Neuronal stem cell (in vitro differentiated cells): Measurements from ENCODE around the gene KIF6.

Experiments used
- DNase-seq: peaks from one replicate; pipeline ENCODE4 v3.0.0-alpha.2; 2013; ENCODE audit warnings: low spot score
- H2AFZ ChIP-seq: one replicate; pipeline ENCODE4 v1.6.1; 2013; ENCODE audit warnings: mild to moderate bottlenecking, low read length, inconsistent platforms
- H2AK5ac ChIP-seq: 2 replicates; pipeline ENCODE4 v1.6.1; 2013; ENCODE audit warnings: low read depth, mild to moderate bottlenecking, inconsistent platforms, low read length, moderate library complexity, mixed read lengths
- H2BK120ac ChIP-seq: 2 replicates; pipeline ENCODE4 v1.6.1; 2013; ENCODE audit warnings: low read depth, mild to moderate bottlenecking, inconsistent platforms, low read length, moderate library complexity, mixed read lengths
- H2BK12ac ChIP-seq: one replicate; pipeline ENCODE4 v1.6.1; 2013; ENCODE audit warnings: low read length, inconsistent platforms
- H2BK15ac ChIP-seq: 2 replicates; pipeline ENCODE4 v1.6.1; 2013; ENCODE audit warnings: mild to moderate bottlenecking, low read length, inconsistent platforms, mixed read lengths
- H2BK5ac ChIP-seq: one replicate; pipeline ENCODE4 v1.6.1; 2013; ENCODE audit warnings: inconsistent platforms, mild to moderate bottlenecking, low read length, moderate library complexity
- H3K14ac ChIP-seq: one replicate; pipeline ENCODE4 v1.6.1; 2013; ENCODE audit warnings: low read length, inconsistent platforms
- H3K18ac ChIP-seq: 2 replicates; pipeline ENCODE4 v1.6.1; 2013; ENCODE audit warnings: low read length, inconsistent platforms
- H3K23ac ChIP-seq: 2 replicates; pipeline ENCODE4 v1.6.1; 2013; ENCODE audit warnings: low read depth, mild to moderate bottlenecking, mixed read lengths, low read length, inconsistent platforms; ENCODE audit not compliant: poor library complexity
- H3K27ac ChIP-seq: replicated peaks from 3 replicates; pipeline ENCODE4 v1.5.1; 2013; ENCODE audit warnings: low read length, inconsistent platforms
- H3K27me3 ChIP-seq, 3 experiments: 2 replicates each; pipeline ENCODE4 v1.6.1; 2013; ENCODE audit warnings: low read length in 3 of 3, mild to moderate bottlenecking in 2 of 3, inconsistent platforms in 1 of 3, low read depth in 1 of 3, mixed read lengths in 1 of 3, moderate library complexity in 1 of 3; ENCODE audit not compliant: control insufficient read depth in 3 of 3, insufficient read depth in 3 of 3
- H3K36me3 ChIP-seq, 2 donors: replicated peaks in 1 of 2; 2 replicates each; pipeline ENCODE4 v1.6.1; 2013; ENCODE audit warnings: low read length in 2 of 2; ENCODE audit not compliant: control insufficient read depth in 2 of 2, insufficient read depth in 2 of 2
- H3K4ac ChIP-seq: 2 replicates; pipeline ENCODE4 v1.6.1; 2013; ENCODE audit warnings: inconsistent platforms, mild to moderate bottlenecking, low read length, moderate library complexity
- H3K4me1 ChIP-seq, 2 donors: 1 replicate in 1 of 2; 2 replicates in 1 of 2; pipeline ENCODE4 v1.6.1; 2013; ENCODE audit warnings: low read length in 2 of 2, low read depth in 1 of 2; ENCODE audit not compliant: control insufficient read depth in 2 of 2, insufficient read depth in 1 of 2
- H3K4me2 ChIP-seq: one replicate; pipeline ENCODE4 v1.6.1; 2013; ENCODE audit warnings: mild to moderate bottlenecking, low read length, inconsistent platforms; ENCODE audit not compliant: insufficient read depth, poor library complexity, severe bottlenecking
- H3K4me3 ChIP-seq, 2 donors: 2 replicates each; pipeline ENCODE4 v1.5.1; 2013; ENCODE audit warnings: low read length in 2 of 2, mild to moderate bottlenecking in 2 of 2, inconsistent platforms in 1 of 2, moderate library complexity in 1 of 2
- H3K79me1 ChIP-seq: one replicate; pipeline ENCODE4 v1.6.1; 2013; ENCODE audit warnings: low read depth, mild to moderate bottlenecking, inconsistent platforms, low read length, moderate library complexity
- H3K9ac ChIP-seq: one replicate; pipeline ENCODE4 v1.6.1; 2013; ENCODE audit warnings: mild to moderate bottlenecking, low read depth, low read length, inconsistent platforms; ENCODE audit not compliant: poor library complexity
- H3K9me3 ChIP-seq, 2 donors: replicated peaks in 1 of 2; 2 replicates each; pipeline versions ENCODE3 to v1.6.1; 2013; ENCODE audit warnings: low read length in 2 of 2, mild to moderate bottlenecking in 2 of 2, inconsistent platforms in 1 of 2, low read depth in 1 of 2, mixed read lengths in 1 of 2, moderate library complexity in 1 of 2; ENCODE audit not compliant: control insufficient read depth in 2 of 2, insufficient read depth in 1 of 2
- H4K8ac ChIP-seq: one replicate; pipeline ENCODE4 v1.6.1; 2013; ENCODE audit warnings: low read depth, mild to moderate bottlenecking, inconsistent platforms, low read length, moderate library complexity
- H4K91ac ChIP-seq: one replicate; pipeline ENCODE4 v1.6.1; 2013; ENCODE audit warnings: low read length, low read depth, mild to moderate bottlenecking, inconsistent platforms; ENCODE audit not compliant: poor library complexity
- WGBS, 2 donors: extraction: QIAGEN DNeasy Blood & Tissue Kit; methylation state at CpG; one replicate each; pipeline ENCODE4 v1.1.7; 2013; ENCODE audit warnings: missing lambda C conversion rate in 2 of 2, mixed read lengths in 1 of 2; ENCODE audit not compliant: insufficient read length in 2 of 2, insufficient replicate concordance in 1 of 2; ENCODE audit errors: extremely low coverage in 2 of 2; 5-methylcytosine and 5-hydroxymethylcytosine counted together

The KIF6 gene

DNA sequence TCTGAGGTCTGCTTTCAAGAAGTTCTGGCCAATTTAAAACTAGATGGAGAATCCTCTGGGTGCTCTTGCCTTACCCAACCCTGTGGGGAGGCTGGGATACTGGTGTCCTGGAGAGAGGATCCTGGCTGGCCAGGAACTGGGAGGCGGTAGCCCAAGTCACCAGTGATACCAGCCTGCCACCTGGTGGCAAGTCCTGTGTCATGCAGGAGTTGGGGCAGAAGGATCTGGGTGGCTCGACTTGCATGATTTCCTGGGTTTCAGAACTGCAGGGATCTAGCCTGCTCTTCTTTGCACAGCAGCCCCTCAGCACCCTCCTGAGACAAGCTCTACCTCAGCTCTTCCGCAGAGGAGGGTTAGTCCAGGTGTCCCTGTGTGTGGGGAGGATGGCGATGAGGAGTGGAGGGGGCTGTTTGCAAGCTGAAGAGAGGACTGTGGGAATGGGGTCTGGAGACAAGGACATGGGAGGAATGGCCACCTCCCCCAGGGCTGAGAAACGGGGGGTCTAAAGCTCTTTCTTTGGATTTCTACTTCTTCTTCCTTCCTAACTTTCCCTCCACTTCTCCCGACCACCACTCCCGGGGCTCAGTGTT is 415.2 kb downstream of the KIF6 start:
- H4K91ac ChIP-seq = no peak overlapping the region
- no peak overlapping the region for H2BK12ac ChIP-seq
- no peak overlapping the region for H3K4me3 ChIP-seq
- peak overlapping the region; percentile 45 for H3K23ac ChIP-seq
- peak overlapping the region; percentile 36 for H2AK5ac ChIP-seq
- no CpG with 5 or more reads among the region's 7 CpGs for whole genome bisulfite sequencing, 2 donors
- no peak overlapping the region for H3K9ac ChIP-seq
- H3K18ac ChIP-seq = no peak overlapping the region
- peaks cover 14 to 46% (median 46%) of the 10 kb centered on the region in 3 experiments for H3K27me3 ChIP-seq
- H4K8ac ChIP-seq = no peak overlapping the region
- H2BK15ac ChIP-seq = no peak overlapping the region
- H3K4ac ChIP-seq = no peak overlapping the region
- H3K4me1 ChIP-seq = peaks cover 0 to 4% of the 10 kb centered on the region in 2 donors
- no peak overlapping the region for H3K27ac ChIP-seq
- no peaks in the 10 kb centered on the region for H3K79me1 ChIP-seq
- no peak overlapping the region for H3K14ac ChIP-seq
- no peaks in the 10 kb centered on the region for H3K36me3 ChIP-seq
- no peak overlapping the region for H3K4me2 ChIP-seq
- peak; percentile 69 for DNase-seq
- no peaks in the 10 kb centered on the region for H3K9me3 ChIP-seq
- H2AFZ ChIP-seq = no peak overlapping the region
- no peak overlapping the region for H2BK5ac ChIP-seq
- no peak overlapping the region for H2BK120ac ChIP-seq

DNA sequence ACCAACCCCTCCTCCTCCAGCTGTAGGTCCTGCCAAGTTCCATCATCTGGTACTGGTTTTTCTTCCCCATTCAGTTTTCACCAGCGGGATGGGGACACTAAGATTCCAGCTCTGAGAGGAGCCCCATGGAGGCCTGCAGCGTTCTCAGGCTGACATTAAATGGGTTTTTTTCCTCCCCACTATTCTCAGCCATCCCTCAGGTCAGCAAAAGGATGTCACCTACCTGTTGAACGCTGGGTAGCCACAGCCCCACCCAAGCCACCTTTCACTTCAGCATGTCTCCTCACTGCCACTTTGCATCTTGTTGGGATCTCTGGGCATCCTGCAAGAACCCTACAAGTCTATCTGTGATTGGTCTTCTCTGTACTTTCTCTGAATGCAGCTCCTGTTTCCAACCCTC is 417.7 kb downstream of the KIF6 start:
- no peak overlapping the region for H3K14ac ChIP-seq
- no peak for DNase-seq
- WGBS, 2 donors = no CpG with 5 or more reads among the region's 3 CpGs

GRCh38 chr6:39304951-39305350 is 420.3 kb downstream of the KIF6 start:
- no peaks in the 10 kb centered on the region for H3K79me1 ChIP-seq
- H4K8ac ChIP-seq = no peak overlapping the region
- no peak overlapping the region for H3K4me3 ChIP-seq
- no peak overlapping the region for H3K14ac ChIP-seq
- no peak overlapping the region for H2AFZ ChIP-seq
- H3K4me2 ChIP-seq = no peak overlapping the region
- H3K4me1 ChIP-seq = no peaks in the 10 kb centered on the region
- H3K4ac ChIP-seq = no peak overlapping the region
- no peak overlapping the region for H2BK15ac ChIP-seq
- DNase-seq = no peak
- H2BK12ac ChIP-seq = no peak overlapping the region
- H3K27me3 ChIP-seq = peaks cover 0 to 4% (median 0%) of the 10 kb centered on the region in 3 experiments
- no peak overlapping the region for H3K9ac ChIP-seq
- H2BK120ac ChIP-seq = no peak overlapping the region
- no peak overlapping the region for H2AK5ac ChIP-seq
- no peaks in the 10 kb centered on the region for H3K36me3 ChIP-seq
- no peak overlapping the region for H3K27ac ChIP-seq
- H2BK5ac ChIP-seq = no peak overlapping the region
- no peak overlapping the region for H3K18ac ChIP-seq
- H3K23ac ChIP-seq = no peak overlapping the region
- H4K91ac ChIP-seq = no peak overlapping the region
- H3K9me3 ChIP-seq = peaks cover 0 to 2% of the 10 kb centered on the region in 2 donors

More for the DNA sequence above, 417.7 kb downstream of the KIF6 start:
- Histone ChIP-seq H2BK120ac (no peak overlapping the region), H3K18ac (no peak overlapping the region), H3K4me2 (no peak overlapping the region), H3K9ac (no peak overlapping the region), H3K79me1 (no peaks in the 10 kb centered on the region), H3K4me1 (no peaks in the 10 kb centered on the region), H2BK15ac (no peak overlapping the region), H3K27ac (no peak overlapping the region), H3K27me3 (peaks cover 0 to 21% (median 20%) of the 10 kb centered on the region in 3 experiments), H2BK5ac (no peak overlapping the region), H2AFZ (no peak overlapping the region), H2BK12ac (no peak overlapping the region), H4K8ac (no peak overlapping the region), H2AK5ac (no peak overlapping the region), H3K23ac (no peak overlapping the region), H3K4ac (no peak overlapping the region), H3K36me3 (no peaks in the 10 kb centered on the region), H3K9me3 (peaks cover 0 to 2% of the 10 kb centered on the region in 2 donors), H4K91ac (no peak overlapping the region), H3K4me3 (no peak overlapping the region)

DNA sequence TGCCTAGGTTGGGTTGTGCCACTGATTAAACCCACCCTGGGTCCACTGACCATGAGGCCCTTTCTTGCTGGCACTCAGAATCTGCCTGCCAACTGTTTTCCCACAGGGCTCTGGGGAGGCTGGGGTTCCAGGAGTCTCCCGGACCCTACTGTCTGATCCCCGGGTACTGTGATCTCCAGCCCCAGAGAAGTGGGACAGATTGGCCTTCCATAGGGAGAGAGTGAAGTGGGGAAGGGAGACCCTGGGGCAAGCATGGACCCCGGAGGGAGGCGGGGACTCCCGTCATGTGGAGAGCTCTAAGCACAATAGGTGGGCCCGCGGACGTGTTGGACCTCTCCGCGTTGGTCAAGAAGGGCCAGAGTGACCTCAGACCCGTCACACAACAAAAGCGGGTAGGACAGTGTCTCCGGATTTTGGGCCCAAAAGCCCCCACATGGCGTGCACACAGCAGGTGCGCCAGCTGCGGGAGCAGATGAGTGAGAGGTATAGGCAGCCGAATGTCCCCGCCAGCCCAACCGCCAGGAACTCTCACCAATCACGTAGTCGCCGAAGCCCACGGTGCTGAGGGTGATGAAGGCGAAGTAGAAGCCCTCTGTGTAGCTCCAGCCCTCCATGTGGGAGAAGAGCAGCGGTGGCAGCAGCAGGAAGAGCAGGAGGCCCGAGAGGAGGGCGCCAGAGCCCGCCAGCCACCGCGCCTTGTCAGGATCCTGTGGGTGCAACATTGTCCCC is 421.6 kb downstream of the KIF6 start:
- Histone ChIP-seq H2BK12ac (peak overlapping the region; percentile 26), H3K9me3 (peaks cover 0 to 2% of the 10 kb centered on the region in 2 donors), H3K79me1 (no peaks in the 10 kb centered on the region), H4K8ac (no peak overlapping the region), H4K91ac (no peak overlapping the region), H2AFZ (no peak overlapping the region), H3K4me1 (no peaks in the 10 kb centered on the region), H3K18ac (peak overlapping the region; percentile 48), H2BK120ac (no peak overlapping the region), H3K9ac (no peak overlapping the region), H2BK15ac (peak overlapping the region; percentile 32), H3K36me3 (no peaks in the 10 kb centered on the region), H2BK5ac (no peak overlapping the region), H2AK5ac (peak overlapping the region; percentile 34), H3K4ac (no peak overlapping the region), H3K23ac (peak overlapping the region; percentile 3), H3K27me3 (peaks cover 0 to 4% (median 0%) of the 10 kb centered on the region in 3 experiments), H3K27ac (no peak overlapping the region), H3K14ac (peak overlapping the region; percentile 85), H3K4me3 (no peak overlapping the region), H3K4me2 (no peak overlapping the region)
- no peak for DNase-seq
- WGBS, 2 donors = no CpG with 5 or more reads among the region's 30 CpGs
